Measurements from ENCODE around the gene FER1L5. TPM values are rescaled to one million over a fixed set of nuclear protein-coding genes. Genes with fewer than 3 reads are reported as not detected.

The FER1L5 gene
- total RNA-seq, 1 experiment from 2014 or later, result 0.07 TPM

- intact Hi-C loops (cut with micrococcal nuclease; ENCODE audit: unreplicated experiment), result no loop called here
- Histone ChIP-seq H3K36me3 (ENCODE audit: control insufficient read depth, insufficient read depth, low read length) (no peaks in the 10 kb centered on the region; the same call in 1 of the 2 replicates), H3K4me1 (no peaks in the 10 kb centered on the region), H3K4me3 (ENCODE audit: low read depth, low read length) (no peak overlapping the region), H3K9me3 (no peaks in the 10 kb centered on the region), H3K27me3 (replicated peaks; ENCODE audit: control insufficient read depth, insufficient read depth, low read length) (no peaks in the 10 kb centered on the region)
- Mint-ChIP-seq H3K27me3 (ENCODE audit: insufficient read depth, unreplicated experiment) (no peaks in the 10 kb centered on the region), H3K4me3 (ENCODE audit: unreplicated experiment) (no peak overlapping the region), H3K36me3 (ENCODE audit: insufficient read depth, unreplicated experiment) (peaks cover 15% of the 10 kb centered on the region), H3K4me1 (ENCODE audit: low read depth, unreplicated experiment) (no peaks in the 10 kb centered on the region), H3K27ac (ENCODE audit: unreplicated experiment) (no peak overlapping the region), H3K9me3 (ENCODE audit: unreplicated experiment) (no peaks in the 10 kb centered on the region)
- no peak for DNase-seq
- no TSS peak for BruUV-seq (replicated peaks)
- CTCF ChIA-PET, result interaction anchor here (0.5 kb wide), 1 partner anchor 59 kb away, joined by 3 read pairs; no protein-coding TSS in a partner anchor
- TF ChIP-seq, protein P1, sequence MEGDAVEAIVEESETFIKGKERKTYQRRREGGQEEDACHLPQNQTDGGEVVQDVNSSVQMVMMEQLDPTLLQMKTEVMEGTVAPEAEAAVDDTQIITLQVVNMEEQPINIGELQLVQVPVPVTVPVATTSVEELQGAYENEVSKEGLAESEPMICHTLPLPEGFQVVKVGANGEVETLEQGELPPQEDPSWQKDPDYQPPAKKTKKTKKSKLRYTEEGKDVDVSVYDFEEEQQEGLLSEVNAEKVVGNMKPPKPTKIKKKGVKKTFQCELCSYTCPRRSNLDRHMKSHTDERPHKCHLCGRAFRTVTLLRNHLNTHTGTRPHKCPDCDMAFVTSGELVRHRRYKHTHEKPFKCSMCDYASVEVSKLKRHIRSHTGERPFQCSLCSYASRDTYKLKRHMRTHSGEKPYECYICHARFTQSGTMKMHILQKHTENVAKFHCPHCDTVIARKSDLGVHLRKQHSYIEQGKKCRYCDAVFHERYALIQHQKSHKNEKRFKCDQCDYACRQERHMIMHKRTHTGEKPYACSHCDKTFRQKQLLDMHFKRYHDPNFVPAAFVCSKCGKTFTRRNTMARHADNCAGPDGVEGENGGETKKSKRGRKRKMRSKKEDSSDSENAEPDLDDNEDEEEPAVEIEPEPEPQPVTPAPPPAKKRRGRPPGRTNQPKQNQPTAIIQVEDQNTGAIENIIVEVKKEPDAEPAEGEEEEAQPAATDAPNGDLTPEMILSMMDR (IDR thresholded peaks at IDR 0.05; ENCODE audit: insufficient read depth in 1 of 2, low read depth in 1 of 2, low read length in 1 of 2, severe bottlenecking in 1 of 2, unreplicated experiment in 1 of 2), result no peak
- POLR2A ChIA-PET, result interaction anchor here (0.5 kb wide), 1 partner anchor 367 kb away, joined by 3 read pairs; no protein-coding TSS in a partner anchor
Observed at GRCh38 chr2:96701636-96702035, 59.1 kb downstream of the FER1L5 start.

- Mint-ChIP-seq H3K4me3 (ENCODE audit: unreplicated experiment) (no peak overlapping the region), H3K36me3 (ENCODE audit: insufficient read depth, unreplicated experiment) (peaks cover 21% of the 10 kb centered on the region), H3K27ac (ENCODE audit: unreplicated experiment) (no peak overlapping the region), H3K4me1 (ENCODE audit: low read depth, unreplicated experiment) (no peaks in the 10 kb centered on the region), H3K9me3 (ENCODE audit: unreplicated experiment) (no peaks in the 10 kb centered on the region), H3K27me3 (ENCODE audit: insufficient read depth, unreplicated experiment) (no peaks in the 10 kb centered on the region)
- no TSS peak for BruUV-seq (replicated peaks)
- H3K27me3 ChIP-seq (replicated peaks; ENCODE audit: control insufficient read depth, insufficient read depth, low read length), result no peaks in the 10 kb centered on the region
- ChIA-PET CTCF (interaction anchor here (0.5 kb wide), 1 partner anchor 58 kb away, joined by 3 read pairs; no protein-coding TSS in a partner anchor), POLR2A (no interaction called here)
- no peaks in the 10 kb centered on the region for H3K9me3 ChIP-seq
- no peak overlapping the region for H3K4me3 ChIP-seq (ENCODE audit: low read depth, low read length)
- DNase-seq, result no peak
- no peaks in the 10 kb centered on the region; the same call in 1 of the 2 replicates for H3K36me3 ChIP-seq (ENCODE audit: control insufficient read depth, insufficient read depth, low read length)
- TF ChIP-seq, protein P1 (IDR thresholded peaks at IDR 0.05; ENCODE audit: insufficient read depth in 1 of 2, low read depth in 1 of 2, low read length in 1 of 2, severe bottlenecking in 1 of 2, unreplicated experiment in 1 of 2), result no peak
- H3K4me1 ChIP-seq, result no peaks in the 10 kb centered on the region
- intact Hi-C loops (cut with micrococcal nuclease; ENCODE audit: unreplicated experiment), result no loop called here
Observed at GRCh38 chr2:96702098-96702785, 59.7 kb downstream of the FER1L5 start.

DNA sequence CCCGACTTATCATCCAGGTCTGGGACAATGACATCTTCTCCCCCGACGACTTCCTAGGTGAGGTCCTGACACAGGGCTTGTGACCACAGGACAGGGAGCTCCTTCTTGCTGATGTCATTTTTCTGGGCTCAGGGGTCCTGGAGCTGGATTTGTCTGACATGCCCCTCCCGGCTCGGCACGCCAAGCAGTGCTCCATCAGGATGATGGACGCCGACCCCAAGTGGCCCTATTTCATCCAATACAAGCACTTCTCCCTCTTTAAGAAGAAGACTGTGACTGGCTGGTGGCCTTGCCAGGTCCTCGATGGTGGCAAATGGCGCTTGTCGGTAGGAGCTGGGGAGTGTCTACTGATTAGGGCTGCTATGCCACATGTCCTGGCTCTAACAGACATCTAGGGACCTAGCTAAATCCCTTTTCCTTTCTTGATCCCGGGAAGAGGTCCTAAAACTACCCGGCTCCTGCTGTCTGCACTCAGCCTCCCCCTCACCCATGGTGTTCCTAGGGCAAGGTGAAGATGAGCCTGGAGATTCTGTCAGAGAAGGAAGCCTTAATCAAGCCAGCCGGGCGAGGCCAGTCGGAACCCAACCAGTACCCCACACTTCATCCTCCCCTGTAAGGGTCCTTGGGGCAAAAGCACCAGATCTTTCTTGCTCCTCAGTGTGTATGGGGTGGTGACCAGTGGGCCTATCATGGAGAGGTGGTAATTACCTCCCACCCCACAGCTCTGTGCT lies 60.6 kb downstream of the FER1L5 start:
- TF ChIP-seq, protein P1 (IDR thresholded peaks at IDR 0.05; ENCODE audit: insufficient read depth in 1 of 2, low read depth in 1 of 2, low read length in 1 of 2, severe bottlenecking in 1 of 2, unreplicated experiment in 1 of 2), result no peak
- Mint-ChIP-seq H3K36me3 (ENCODE audit: insufficient read depth, unreplicated experiment) (peaks cover 21% of the 10 kb centered on the region), H3K27ac (ENCODE audit: unreplicated experiment) (no peak overlapping the region), H3K4me3 (ENCODE audit: unreplicated experiment) (no peak overlapping the region), H3K27me3 (ENCODE audit: insufficient read depth, unreplicated experiment) (no peaks in the 10 kb centered on the region), H3K9me3 (ENCODE audit: unreplicated experiment) (no peaks in the 10 kb centered on the region), H3K4me1 (ENCODE audit: low read depth, unreplicated experiment) (no peaks in the 10 kb centered on the region)
- H3K9me3 ChIP-seq, result no peaks in the 10 kb centered on the region
- ChIA-PET CTCF (no interaction called here), POLR2A (no interaction called here)
- peaks cover 2% of the 10 kb centered on the region; the same call in 1 of the 2 replicates for H3K36me3 ChIP-seq (ENCODE audit: control insufficient read depth, insufficient read depth, low read length)
- H3K4me3 ChIP-seq (ENCODE audit: low read depth, low read length), result no peak overlapping the region
- intact Hi-C loops (cut with micrococcal nuclease; ENCODE audit: unreplicated experiment), result no loop called here
- no peaks in the 10 kb centered on the region for H3K4me1 ChIP-seq
- no TSS peak for BruUV-seq (replicated peaks)
- no peak for DNase-seq
- H3K27me3 ChIP-seq (replicated peaks; ENCODE audit: control insufficient read depth, insufficient read depth, low read length), result no peaks in the 10 kb centered on the region

Measured in Caco-2 (cell line).